ENCODE data around the gene TMEM126B. TPM values are rescaled to one million over a fixed set of nuclear protein-coding genes. Genes with fewer than 3 reads are reported as not detected.

TMEM126B gene
- total RNA-seq, 3 donors from 2014 or later: 35.3 to 44.1 (median 38.7) TPM

DNA sequence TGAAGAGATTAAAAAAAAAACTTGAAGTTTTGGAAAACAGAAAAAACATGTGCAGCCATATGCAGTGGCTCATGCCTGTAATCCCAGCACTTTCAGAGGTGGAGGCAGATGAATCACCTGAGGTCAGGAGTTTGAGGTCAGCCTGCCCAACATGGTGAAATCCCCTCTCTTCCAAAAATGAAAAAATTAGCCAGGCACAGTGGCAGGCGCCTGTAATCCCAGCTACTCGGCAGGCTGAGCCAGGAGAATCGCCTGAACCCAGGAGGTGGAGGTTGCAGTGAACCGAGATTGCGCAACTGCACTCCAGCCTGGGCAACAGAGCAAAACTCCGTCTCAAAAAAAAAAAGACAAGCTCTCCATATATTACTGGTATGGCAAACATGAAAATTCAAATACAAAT, 8.9 kb upstream of the TMEM126B start:
- no peaks in the 10 kb centered on the region for H3K36me3 ChIP-seq (ENCODE audit: low read depth)
- intact Hi-C loops (cut with DNase I, micrococcal nuclease): no loop called here
- no peak for ATAC-seq
- no peak for DNase-seq
- no peak overlapping the region for H3K4me3 ChIP-seq
- no peaks in the 10 kb centered on the region for H3K4me1 ChIP-seq (ENCODE audit: low read depth)
- no peaks in the 10 kb centered on the region for H3K9me3 ChIP-seq
- TF ChIP-seq, protein P1, sequence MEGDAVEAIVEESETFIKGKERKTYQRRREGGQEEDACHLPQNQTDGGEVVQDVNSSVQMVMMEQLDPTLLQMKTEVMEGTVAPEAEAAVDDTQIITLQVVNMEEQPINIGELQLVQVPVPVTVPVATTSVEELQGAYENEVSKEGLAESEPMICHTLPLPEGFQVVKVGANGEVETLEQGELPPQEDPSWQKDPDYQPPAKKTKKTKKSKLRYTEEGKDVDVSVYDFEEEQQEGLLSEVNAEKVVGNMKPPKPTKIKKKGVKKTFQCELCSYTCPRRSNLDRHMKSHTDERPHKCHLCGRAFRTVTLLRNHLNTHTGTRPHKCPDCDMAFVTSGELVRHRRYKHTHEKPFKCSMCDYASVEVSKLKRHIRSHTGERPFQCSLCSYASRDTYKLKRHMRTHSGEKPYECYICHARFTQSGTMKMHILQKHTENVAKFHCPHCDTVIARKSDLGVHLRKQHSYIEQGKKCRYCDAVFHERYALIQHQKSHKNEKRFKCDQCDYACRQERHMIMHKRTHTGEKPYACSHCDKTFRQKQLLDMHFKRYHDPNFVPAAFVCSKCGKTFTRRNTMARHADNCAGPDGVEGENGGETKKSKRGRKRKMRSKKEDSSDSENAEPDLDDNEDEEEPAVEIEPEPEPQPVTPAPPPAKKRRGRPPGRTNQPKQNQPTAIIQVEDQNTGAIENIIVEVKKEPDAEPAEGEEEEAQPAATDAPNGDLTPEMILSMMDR (IDR thresholded peaks at IDR 0.05): no peak

DNA sequence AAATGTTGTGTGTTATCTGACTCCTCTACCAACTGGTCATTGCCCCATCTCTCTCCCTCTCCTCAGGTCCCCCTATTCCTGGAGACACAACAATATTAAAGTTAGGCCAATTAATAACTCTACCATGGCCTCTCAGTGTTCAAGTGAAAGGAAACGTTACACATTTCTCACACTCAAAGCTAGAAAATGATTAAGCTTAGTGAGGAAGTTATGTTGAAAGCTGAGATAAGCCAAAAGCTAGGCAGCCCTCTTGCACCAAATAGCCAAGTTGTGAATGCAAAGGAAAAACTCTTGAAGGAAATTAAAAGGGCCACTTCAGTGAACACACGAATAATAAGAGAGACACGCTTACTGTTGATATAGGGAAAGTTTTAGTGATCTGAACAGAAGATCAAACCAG, 8.1 kb upstream of the TMEM126B start:
- Histone ChIP-seq H3K4me1 (ENCODE audit: low read depth) (no peaks in the 10 kb centered on the region), H3K4me3 (no peak overlapping the region), H3K36me3 (ENCODE audit: low read depth) (no peaks in the 10 kb centered on the region), H3K9me3 (no peaks in the 10 kb centered on the region)
- intact Hi-C loops (cut with DNase I, micrococcal nuclease): no loop called here
- ATAC-seq (no peak), DNase-seq (no peak)
- TF ChIP-seq, protein P1 (IDR thresholded peaks at IDR 0.05): no peak

DNA sequence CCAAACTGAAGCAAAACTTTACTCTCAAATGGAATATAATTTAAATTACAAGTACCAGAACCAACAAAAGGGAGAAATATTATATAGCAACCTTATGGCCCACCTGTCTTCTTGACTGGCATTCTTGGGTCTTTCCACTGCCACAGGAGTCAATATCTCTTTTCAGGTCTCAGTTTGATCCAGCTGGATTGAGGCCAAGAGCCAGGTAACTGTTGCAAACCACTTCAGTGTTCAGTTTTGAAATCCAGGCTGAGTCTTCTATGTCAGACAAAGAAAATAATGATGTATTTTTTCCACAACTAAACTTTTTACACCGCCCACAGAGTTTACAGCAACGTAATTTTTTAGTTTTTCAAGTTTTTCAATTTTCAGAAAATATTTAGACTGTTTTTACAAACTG, 1.9 kb upstream of the TMEM126B start:
- no peak overlapping the region for H3K4me3 ChIP-seq
- intact Hi-C loops (cut with DNase I, micrococcal nuclease): no loop called here
- peak in 1 of 3 donors; percentile 14 for DNase-seq

DNA sequence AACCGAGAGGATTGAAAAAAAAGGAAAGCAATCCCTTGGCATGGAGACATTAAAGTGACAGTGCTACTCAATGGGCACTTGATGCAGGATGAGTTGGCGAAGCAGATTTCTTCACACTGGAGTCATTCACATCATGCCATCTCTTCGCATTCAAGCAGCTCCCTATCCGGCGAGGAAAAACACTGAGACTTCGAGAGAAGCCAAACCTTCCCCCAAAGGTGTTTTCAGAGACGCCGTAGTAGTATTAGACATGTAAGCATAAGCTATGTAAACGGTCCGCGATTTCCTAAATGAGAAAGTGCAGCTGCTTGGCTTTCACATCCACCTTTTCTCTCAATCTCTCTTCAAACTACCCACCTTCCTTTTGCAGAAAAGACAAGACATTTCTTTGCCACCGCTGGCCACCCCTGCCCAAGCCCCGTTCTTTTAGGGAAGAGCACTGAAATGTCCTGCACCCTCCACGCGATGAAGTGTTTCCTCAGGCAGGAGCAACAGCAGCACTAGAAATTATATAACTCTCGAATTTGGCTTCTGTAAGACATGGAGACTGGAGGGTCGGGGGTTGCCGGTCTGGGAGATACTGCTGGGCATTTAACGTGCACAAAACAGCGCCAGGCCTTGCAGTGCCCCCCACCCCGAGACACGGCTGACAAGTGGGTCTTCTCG, 928 bp upstream of the TMEM126B start, which contains the start of gene DLG2:
Gene DLG2 (minus strand): TSS at position 13 of the 666 bp plus-strand sequence.
- intact Hi-C loops (cut with DNase I, micrococcal nuclease): no loop called here
- ATAC-seq (peak; percentile 18), DNase-seq (peak in 1 of 3 donors; percentile 29)
- H3K4me3 ChIP-seq: peak within 1 kb of the TSS; percentile 20
- H3K36me3 ChIP-seq (ENCODE audit: low read depth): no peaks in the 10 kb centered on the region
- peaks cover 11% of the 10 kb centered on the region for H3K4me1 ChIP-seq (ENCODE audit: low read depth)
- no peaks in the 10 kb centered on the region for H3K9me3 ChIP-seq
- TF ChIP-seq, protein P1 (IDR thresholded peaks at IDR 0.05): no peak

More for the DNA sequence above, 1.9 kb upstream of the TMEM126B start:
- Histone ChIP-seq H3K9me3 (no peaks in the 10 kb centered on the region), H3K4me1 (ENCODE audit: low read depth) (peaks cover 11% of the 10 kb centered on the region), H3K36me3 (ENCODE audit: low read depth) (no peaks in the 10 kb centered on the region)
- no peak for ATAC-seq
- TF ChIP-seq, protein P1 (IDR thresholded peaks at IDR 0.05): no peak

DNA sequence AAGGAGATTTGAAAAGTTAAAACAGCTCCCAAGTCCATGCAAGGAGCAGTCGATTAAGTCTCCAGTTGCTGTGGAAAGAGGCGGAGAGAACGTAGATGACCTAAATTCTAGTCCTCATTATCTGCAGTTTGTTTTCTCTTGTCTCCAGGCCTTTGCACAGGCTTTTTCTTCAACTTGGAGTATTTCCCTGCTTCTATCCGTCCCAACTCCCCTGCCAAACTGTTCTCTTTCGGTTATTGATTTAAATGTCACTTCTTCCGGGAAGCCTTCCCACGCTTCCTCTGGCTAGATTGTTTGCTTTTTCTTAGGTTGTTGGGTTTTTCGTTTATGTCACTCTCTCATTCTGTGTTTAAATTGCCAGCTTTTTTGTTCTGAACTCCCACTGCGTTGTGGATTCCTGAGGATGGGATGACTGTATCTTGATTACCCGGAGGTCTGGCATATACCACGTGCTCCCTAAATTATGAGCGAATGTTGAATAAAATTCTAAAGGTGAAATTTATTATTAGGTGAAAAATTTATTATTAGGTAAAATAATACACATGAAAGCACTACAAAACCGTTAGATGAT, 463 bp downstream of the TMEM126B start:
- H3K4me3 ChIP-seq: peak overlapping the region; percentile 20
- H3K36me3 ChIP-seq (ENCODE audit: low read depth): no peaks in the 10 kb centered on the region
- H3K4me1 ChIP-seq (ENCODE audit: low read depth): peaks cover 11% of the 10 kb centered on the region
- ATAC-seq: peak; percentile 3
- peak in 1 of 3 donors; percentile 33 for DNase-seq
- TF ChIP-seq, protein P1 (IDR thresholded peaks at IDR 0.05): no peak
- intact Hi-C loops (cut with DNase I, micrococcal nuclease): no loop called here
- H3K9me3 ChIP-seq: no peaks in the 10 kb centered on the region
